HFFc6 (cell line): ENCODE results near the gene TACC2. TPM values are rescaled to one million over a fixed set of nuclear protein-coding genes. Genes with fewer than 3 reads are reported as not detected.

Experiments
- DNase-seq: peaks from one replicate; pipeline ENCODE4 v3.0.0-alpha.2; 2018
- H3K27ac Mint-ChIP-seq: 2 replicates; pipeline ENCODE4 v1.8.0; 2020; ENCODE audit warnings: mild to moderate bottlenecking, mixed read lengths
- H3K27me3 Mint-ChIP-seq: 2 replicates; pipeline ENCODE4 v1.8.0; 2021; ENCODE audit warnings: mild to moderate bottlenecking, moderate library complexity, mixed read lengths; ENCODE audit not compliant: insufficient read depth
- H3K36me3 Mint-ChIP-seq: 2 replicates; pipeline ENCODE4 v1.8.0; 2021; ENCODE audit warnings: low read depth, mixed read lengths
- H3K4me1 Mint-ChIP-seq: 2 replicates; pipeline ENCODE4 v1.8.0; 2020; ENCODE audit warnings: low read depth, mixed read lengths
- H3K4me3 Mint-ChIP-seq: 2 replicates; pipeline ENCODE4 v1.8.0; 2020; ENCODE audit warnings: mild to moderate bottlenecking, moderate library complexity, mixed read lengths
- H3K9me3 Mint-ChIP-seq: 2 replicates; pipeline ENCODE4 v1.8.0; 2020; ENCODE audit warnings: mild to moderate bottlenecking, mixed read lengths
- total RNA-seq, 6 experiments: library from RNA; stranded (reverse); fragmentation: NEBNext Ultra II Directional; extraction: Animal tissue kit (Norgen Biotek cat#: 25700); gene quantifications; 2 replicates in 1 of 6; 3 replicates in 5 of 6; pipeline ENCODE4 v1.2.3, GENCODE V29; 2021
- TF ChIP-seq, protein P1 (sequence below): fragments of 200-600 bp; sonication (generic); IDR thresholded peaks from 2 replicates; pipeline ENCODE4 v1.5.0; 2021; ENCODE audit warnings: antibody characterized with exemption, mild to moderate bottlenecking

The TACC2 gene
- total RNA-seq, 6 experiments from 2014 or later, result 15.9 to 19.5 (median 17.5) TPM

GRCh38 chr10:122165484-122166276 lies 176.7 kb downstream of the TACC2 start:
- TF ChIP-seq, protein P1, sequence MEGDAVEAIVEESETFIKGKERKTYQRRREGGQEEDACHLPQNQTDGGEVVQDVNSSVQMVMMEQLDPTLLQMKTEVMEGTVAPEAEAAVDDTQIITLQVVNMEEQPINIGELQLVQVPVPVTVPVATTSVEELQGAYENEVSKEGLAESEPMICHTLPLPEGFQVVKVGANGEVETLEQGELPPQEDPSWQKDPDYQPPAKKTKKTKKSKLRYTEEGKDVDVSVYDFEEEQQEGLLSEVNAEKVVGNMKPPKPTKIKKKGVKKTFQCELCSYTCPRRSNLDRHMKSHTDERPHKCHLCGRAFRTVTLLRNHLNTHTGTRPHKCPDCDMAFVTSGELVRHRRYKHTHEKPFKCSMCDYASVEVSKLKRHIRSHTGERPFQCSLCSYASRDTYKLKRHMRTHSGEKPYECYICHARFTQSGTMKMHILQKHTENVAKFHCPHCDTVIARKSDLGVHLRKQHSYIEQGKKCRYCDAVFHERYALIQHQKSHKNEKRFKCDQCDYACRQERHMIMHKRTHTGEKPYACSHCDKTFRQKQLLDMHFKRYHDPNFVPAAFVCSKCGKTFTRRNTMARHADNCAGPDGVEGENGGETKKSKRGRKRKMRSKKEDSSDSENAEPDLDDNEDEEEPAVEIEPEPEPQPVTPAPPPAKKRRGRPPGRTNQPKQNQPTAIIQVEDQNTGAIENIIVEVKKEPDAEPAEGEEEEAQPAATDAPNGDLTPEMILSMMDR, result no peak
- no peak overlapping the region for H3K27ac Mint-ChIP-seq
- no peaks in the 10 kb centered on the region for H3K36me3 Mint-ChIP-seq
- DNase-seq, result no peak
- H3K9me3 Mint-ChIP-seq, result no peaks in the 10 kb centered on the region
- H3K4me1 Mint-ChIP-seq, result peaks cover 8% of the 10 kb centered on the region
- peaks cover 5% of the 10 kb centered on the region for H3K27me3 Mint-ChIP-seq
- no peak overlapping the region for H3K4me3 Mint-ChIP-seq

- peaks cover 5% of the 10 kb centered on the region for H3K27me3 Mint-ChIP-seq
- no peak overlapping the region for H3K27ac Mint-ChIP-seq
- DNase-seq, result no peak
- peaks cover 8% of the 10 kb centered on the region for H3K4me1 Mint-ChIP-seq
- TF ChIP-seq, protein P1, result no peak
- no peaks in the 10 kb centered on the region for H3K36me3 Mint-ChIP-seq
- no peak overlapping the region for H3K4me3 Mint-ChIP-seq
- H3K9me3 Mint-ChIP-seq, result no peaks in the 10 kb centered on the region
Observed at GRCh38 chr10:122168101-122168500, 179.1 kb downstream of the TACC2 start.

DNA sequence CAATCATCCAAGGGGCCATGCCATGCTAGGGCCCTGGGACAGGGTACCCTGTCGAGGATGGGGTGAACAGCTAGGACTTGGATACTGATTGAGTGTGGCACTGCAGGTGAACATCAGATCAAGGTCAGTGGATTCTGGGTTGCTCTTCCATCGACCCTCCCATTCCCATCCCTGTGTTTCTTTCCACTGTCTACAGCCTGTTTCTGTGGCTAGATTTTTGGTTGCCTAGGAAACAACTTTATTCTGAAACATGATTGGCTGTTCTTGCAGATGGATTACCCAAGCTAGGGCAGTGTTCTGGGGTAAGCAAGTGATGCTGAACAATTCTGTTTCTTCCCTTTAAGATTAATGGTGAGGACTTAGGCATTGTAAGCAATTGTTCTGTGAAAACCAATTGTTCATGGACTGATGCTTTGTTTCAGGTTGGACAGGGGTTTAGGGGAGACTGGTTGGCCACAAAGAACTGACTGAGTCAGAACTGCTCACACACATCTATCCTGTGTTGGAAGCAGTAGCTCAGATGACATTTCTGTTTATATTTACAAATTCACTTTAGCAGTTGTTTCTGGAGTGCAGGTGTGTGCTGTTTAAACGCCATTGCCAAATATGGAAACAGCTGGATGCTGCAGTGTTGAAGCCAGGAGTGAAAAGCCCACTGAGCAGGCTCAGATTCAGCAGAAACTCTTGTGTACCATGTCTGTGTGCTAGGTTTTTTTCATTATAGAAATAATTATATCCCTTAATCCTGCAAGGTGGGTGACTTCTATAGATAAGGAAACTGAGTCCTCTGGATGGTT lies 179.8 kb downstream of the TACC2 start:
- no peak for DNase-seq
- TF ChIP-seq, protein P1, result no peak
- Mint-ChIP-seq H3K27ac (no peak overlapping the region), H3K9me3 (no peaks in the 10 kb centered on the region), H3K4me3 (no peak overlapping the region), H3K4me1 (peaks cover 8% of the 10 kb centered on the region), H3K36me3 (no peaks in the 10 kb centered on the region; the same call in 1 of the 2 replicates), H3K27me3 (peaks cover 5% of the 10 kb centered on the region)

- Mint-ChIP-seq H3K36me3 (no peaks in the 10 kb centered on the region; the same call in 1 of the 2 replicates), H3K4me1 (no peaks in the 10 kb centered on the region; the same call in 1 of the 2 replicates), H3K4me3 (no peak overlapping the region), H3K27me3 (no peaks in the 10 kb centered on the region; the same call in 1 of the 2 replicates), H3K9me3 (no peaks in the 10 kb centered on the region), H3K27ac (no peak overlapping the region)
- TF ChIP-seq, protein P1, result no peak
- no peak for DNase-seq
Observed at GRCh38 chr10:122170802-122171201, 181.8 kb downstream of the TACC2 start.

- H3K36me3 Mint-ChIP-seq, result no peaks in the 10 kb centered on the region; the same call in 1 of the 2 replicates
- H3K27ac Mint-ChIP-seq, result no peak overlapping the region
- no peaks in the 10 kb centered on the region for H3K9me3 Mint-ChIP-seq
- no peak overlapping the region for H3K4me3 Mint-ChIP-seq
- peaks cover 6% of the 10 kb centered on the region for H3K4me1 Mint-ChIP-seq
- no peaks in the 10 kb centered on the region; the same call in 1 of the 2 replicates for H3K27me3 Mint-ChIP-seq
- no peak for DNase-seq
- TF ChIP-seq, protein P1, result no peak
Observed at GRCh38 chr10:122171302-122172075, 182.5 kb downstream of the TACC2 start.
